Muscle of arm (tissue), 12 donors: ENCODE results near the gene NADSYN1. TPM values are rescaled to one million over a fixed set of nuclear protein-coding genes. Genes with fewer than 3 reads are reported as not detected.

Source experiments
- DNase-seq: peaks from one replicate; pipeline ENCODE4 v3.0.0-alpha.2; 2013
- polyA plus RNA-seq, 12 donors: library from polyadenylated mRNA; unstranded; fragments of 120-200 nt; gene quantifications; one replicate each; pipeline ENCODE4 v1.2.1, GENCODE V29; 2013; ENCODE audit not compliant: insufficient read length in 12 of 12

The NADSYN1 gene
- polyA plus RNA-seq, 12 donors = 16.0 to 63.6 (median 23.0) TPM; not detected in 1

GRCh38 chr11:71490044-71490730, 37.2 kb downstream of the NADSYN1 start:
- no peak for DNase-seq

- DNase-seq = no peak
Measured at GRCh38 chr11:71490731-71491390, 37.9 kb downstream of the NADSYN1 start.

- no peak for DNase-seq
Measured at GRCh38 chr11:71491531-71491930, 38.5 kb downstream of the NADSYN1 start.

- no peak for DNase-seq
Measured at GRCh38 chr11:71491940-71492339, 38.9 kb downstream of the NADSYN1 start.

- no peak for DNase-seq
Measured at GRCh38 chr11:71495286-71496230, 42.6 kb downstream of the NADSYN1 start.

GRCh38 chr11:71496421-71496820, 43.4 kb downstream of the NADSYN1 start:
- DNase-seq = no peak

GRCh38 chr11:71498091-71498490, 45.1 kb downstream of the NADSYN1 start:
- no peak for DNase-seq

GRCh38 chr11:71499125-71499524, 46.1 kb downstream of the NADSYN1 start:
- DNase-seq = no peak

GRCh38 chr11:71499546-71499945, 46.5 kb downstream of the NADSYN1 start:
- no peak for DNase-seq

- DNase-seq = no peak
Measured at GRCh38 chr11:71500601-71501021, 47.6 kb downstream of the NADSYN1 start.

GRCh38 chr11:71501071-71501985, 48.3 kb downstream of the NADSYN1 start:
- DNase-seq = no peak

- no peak for DNase-seq
Measured at GRCh38 chr11:71502026-71502425, 49.0 kb downstream of the NADSYN1 start.

GRCh38 chr11:71502871-71503435, 50.0 kb downstream of the NADSYN1 start:
- DNase-seq = no peak

GRCh38 chr11:71504531-71504930, 51.5 kb downstream of the NADSYN1 start:
- no peak for DNase-seq

GRCh38 chr11:71505001-71505400, 52.0 kb downstream of the NADSYN1 start:
- no peak for DNase-seq

- DNase-seq = no peak
Measured at GRCh38 chr11:71505781-71506180, 52.8 kb downstream of the NADSYN1 start.

- DNase-seq = no peak
Measured at GRCh38 chr11:71507102-71507501, 54.1 kb downstream of the NADSYN1 start.

GRCh38 chr11:71518506-71519471, 65.8 kb downstream of the NADSYN1 start:
- DNase-seq = no peak

GRCh38 chr11:71519546-71519945, 66.5 kb downstream of the NADSYN1 start:
- no peak for DNase-seq
